ENCODE measurements around the gene DIO1.
A peak's percentile ranks its signal among the peaks of the same experiment; 100 is the strongest.

The DIO1 gene

DNA sequence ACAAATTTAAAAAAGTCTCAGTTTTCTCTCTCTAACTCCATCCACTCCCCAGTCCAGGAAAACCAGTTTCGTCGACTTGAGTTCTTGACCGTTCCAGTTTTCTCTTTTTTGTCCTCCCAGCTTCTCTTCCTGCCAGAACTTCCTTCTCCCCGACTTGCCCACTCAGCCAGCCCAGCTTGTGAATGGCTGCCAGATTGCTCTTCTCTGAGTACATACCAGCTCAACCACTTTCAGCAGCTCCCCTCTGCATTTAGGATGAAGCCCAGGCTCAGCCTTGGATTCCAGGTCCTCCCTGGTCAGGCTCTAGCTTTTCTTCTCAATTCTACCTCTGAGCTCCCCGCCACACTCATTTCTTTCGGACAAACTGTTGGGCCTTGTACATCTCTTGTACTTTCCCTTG is 1.4 kb downstream of the DIO1 start:
- DNase-seq = no peak

DNA sequence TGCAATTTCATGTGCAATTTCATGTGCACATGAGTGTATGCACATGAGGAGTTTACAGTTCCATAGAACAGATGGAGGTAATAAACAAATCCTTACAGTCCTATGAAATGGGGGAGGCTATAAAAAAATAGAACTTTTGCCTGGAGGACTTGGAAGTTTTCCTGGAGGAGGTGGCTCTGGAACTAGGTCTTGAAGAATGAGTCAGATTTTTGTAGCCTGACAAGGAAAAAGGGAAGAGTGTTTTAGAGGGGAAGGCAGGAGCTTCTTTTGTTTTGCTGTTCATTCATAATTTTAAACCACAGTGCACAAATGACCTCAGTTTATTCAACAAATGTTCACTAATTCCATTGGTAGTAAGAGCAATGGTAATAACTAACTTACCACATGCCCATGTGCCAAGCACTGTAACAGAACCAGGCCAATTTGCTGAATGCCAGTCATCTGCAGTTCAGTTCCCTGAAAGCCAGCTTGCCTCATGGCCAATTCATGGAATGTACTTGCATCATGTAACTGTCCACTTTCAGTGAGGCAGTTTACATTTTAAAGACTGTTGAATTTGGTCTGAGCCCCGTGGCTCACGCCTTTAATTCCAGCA is 2.7 kb downstream of the DIO1 start:
- peak; percentile 81 for DNase-seq

DNA sequence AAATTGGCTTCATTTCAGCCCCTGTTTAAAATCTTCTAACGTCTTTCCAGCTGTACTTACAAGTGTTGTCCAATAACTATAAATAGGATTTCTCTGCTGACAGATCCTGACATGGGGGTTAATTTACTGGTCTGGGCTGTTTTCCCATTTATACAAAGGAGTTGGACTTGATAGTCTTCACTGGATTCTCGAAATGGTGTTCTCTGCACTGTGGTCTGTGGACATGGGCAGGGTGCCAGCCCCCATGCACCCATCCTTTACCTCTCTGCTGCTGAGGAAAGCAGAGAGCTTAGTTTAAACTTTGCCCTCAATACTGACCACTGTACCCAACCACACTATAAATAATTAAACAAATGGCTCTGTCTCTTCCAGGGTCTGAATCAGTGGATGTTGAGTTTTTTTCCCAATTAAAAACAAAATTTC is 5.2 kb downstream of the DIO1 start:
- DNase-seq = peak; percentile 49

DNA sequence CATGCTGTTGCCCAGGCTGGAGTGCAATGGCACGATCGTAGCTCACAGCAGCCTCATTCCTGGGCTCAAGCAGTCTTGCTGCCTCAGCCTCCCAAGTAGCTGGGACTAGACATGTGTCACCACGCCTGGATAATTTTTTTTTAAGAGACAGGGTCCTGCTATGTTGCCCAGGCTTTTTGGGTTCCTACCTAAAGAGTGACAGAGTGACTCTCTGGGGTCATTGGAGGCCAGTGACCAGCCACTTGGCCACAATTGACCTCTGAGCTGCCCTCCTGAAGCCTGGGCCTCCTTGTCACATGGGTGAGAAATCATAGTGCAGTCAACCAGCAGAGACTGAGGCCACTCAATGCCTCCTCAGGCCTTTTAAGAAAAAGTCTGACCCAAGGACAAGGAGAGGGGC is 5.7 kb downstream of the DIO1 start:
- DNase-seq = no peak

DNA sequence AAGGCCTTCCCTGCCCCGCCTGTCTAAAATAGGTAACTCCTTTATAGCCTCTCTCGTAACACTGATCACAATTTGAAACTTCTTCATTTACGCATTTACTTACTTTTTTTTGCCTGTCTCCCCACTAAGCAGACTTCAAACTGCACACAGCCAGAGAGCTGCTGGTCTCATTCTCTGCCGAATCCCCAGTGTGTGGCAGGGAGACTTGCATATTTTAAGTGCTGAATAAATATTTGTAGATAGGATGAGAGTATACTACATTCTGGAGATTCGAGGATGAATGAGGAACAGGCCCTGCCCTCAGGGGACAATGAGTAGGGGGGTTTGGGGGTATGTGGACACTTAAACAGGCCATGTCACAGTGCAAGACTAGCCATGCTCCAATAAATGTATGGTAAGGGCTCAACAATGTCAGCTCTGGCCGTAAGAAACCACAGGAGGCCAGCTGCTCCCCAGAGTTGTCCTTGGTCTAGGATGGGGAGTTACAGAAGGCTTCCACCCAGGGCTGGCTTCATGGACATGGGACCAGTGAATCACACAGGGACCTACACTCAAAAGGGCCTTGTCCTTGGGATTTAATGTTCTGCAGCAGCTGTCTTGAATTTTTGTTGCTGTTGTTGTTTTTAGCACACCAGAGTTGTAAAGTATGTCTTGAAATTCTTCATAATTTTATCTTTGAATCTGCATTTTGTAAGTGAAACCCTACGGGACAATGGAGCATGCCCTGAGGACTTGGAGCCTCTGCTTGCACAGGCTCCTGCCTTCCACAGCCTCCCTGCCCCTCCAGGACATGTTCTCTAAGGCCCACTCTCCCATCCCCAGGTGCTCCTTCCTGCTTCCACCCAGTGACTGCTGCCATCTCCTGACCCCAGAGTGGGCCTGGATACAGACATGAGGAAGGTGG is 8.5 kb downstream of the DIO1 start:
- no peak for DNase-seq

DNA sequence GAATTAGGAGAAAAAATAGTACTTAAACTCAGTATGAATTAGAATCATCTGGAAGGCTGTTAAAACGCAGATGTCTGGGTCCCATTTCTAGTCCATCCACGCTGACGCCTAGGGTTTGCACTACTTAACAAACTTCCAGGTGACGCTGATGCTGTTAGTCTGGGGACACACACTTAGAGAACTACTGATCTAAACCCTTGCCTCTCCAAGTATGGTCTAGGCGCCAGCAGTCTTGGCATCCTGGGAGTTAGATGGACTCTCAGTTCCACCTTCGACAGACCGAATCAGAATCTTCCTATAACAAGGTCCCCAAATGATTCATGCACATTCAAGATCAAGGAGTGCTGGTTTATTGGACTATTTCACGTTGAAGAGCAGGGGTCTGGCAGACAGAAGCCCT is 11.5 kb downstream of the DIO1 start:
- no peak for DNase-seq

DNA sequence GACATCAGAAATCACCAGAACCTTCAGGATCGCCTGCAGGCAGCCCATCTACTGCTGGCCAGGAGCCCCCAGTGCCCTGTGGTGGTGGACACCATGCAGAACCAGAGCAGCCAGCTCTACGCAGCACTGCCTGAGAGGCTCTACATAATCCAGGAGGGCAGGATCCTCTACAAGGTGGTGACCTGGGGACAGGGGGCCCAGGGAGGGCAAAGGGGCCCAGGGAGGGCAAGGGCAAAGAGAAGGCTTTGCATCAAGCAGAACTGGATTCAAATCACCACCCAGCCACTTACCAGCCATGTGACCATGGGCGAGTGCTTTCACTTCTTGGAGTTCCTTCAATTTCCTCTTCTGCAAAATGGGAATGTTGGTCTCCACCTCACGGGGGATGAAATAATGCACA is 12.1 kb downstream of the DIO1 start:
- DNase-seq = no peak

DNA sequence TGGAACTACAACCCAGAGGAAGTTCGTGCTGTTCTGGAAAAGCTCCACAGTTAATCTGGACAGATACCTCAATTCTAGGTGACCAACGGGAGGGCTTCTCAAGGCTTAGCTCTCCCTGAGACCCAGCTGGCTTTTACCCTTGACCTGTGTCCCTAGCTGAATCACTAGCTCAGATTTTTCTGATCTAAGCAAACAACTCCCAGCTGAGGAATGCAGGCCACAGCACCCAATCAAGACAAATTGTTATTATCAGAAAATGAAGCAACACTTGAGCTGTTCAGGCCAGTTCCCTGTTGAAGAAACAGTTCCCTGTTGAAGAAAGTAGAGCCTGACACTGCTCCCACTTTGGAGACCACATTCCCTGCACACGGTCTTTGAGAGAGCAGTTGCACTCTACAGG is 16.0 kb downstream of the DIO1 start:
- no peak for DNase-seq

DNA sequence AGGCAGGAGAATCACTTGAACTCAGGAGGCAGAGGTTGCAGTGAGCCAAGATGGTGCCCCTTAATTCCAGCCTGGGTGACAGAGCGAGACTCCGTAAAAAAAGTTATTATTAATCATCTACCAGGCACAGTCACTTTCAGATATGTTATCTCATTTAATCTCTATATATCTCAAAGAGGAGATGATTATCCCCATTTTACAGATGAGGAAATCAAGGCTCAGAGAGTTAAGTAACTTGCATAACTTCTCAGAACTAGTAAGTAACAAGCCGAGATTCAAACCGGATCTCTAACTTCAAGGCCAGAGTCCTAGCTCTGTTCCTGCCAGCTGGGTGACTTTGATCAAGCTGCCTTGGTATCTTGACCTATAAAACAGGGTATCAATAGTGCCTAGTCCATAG is 17.5 kb downstream of the DIO1 start:
- DNase-seq = no peak

DNA sequence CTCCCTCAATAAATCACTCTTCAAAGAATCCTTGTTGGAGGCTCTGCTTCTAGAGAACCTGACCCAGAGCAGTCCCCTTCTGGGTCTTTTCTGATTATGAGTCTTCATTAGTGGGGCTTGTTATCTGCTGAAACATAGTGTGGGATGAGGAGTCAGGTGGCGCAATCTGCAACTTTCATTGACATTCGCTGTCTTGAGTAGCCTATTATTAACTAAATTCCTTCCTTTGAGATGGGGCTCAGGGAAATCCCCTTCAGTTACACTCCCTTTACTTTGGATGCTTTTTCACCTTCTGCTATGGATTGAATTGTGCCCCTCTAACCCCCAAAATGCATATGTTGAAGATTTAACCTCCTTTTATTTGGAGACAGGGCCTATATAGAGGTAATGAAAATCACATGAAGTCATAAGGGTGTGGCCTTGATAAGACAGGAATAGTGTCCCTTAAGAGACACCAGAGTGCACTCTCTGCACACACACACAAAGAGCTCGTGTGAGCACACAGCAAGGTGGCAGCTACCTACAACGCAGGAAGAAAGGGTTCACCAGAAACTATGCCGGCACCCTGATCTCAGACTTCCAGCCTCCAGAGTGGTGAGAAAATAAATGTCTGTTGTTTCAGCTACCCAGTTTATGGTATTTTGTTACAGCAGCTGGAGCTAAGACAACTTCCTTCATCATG is 19.5 kb downstream of the DIO1 start:
- DNase-seq = no peak

DNA sequence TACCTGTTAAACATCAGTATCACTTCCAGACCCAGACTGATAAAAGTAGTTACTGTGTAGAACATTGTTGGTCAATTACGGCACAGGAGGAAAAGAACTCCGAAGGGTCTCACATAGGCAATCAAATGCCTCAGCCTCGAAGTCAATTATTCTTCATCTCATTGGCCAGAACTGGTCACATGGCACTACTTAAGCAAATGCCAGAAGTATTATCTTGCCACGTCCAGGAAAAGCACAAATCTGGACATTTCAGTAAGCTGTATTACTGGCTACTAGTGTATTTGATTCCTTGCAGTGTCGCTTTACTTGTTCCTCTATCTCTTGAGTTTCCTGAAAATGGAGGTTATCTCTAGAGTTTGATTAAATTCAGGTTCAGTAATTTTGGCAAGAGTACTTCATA is 24.4 kb downstream of the DIO1 start:
- no peak for DNase-seq

DNA sequence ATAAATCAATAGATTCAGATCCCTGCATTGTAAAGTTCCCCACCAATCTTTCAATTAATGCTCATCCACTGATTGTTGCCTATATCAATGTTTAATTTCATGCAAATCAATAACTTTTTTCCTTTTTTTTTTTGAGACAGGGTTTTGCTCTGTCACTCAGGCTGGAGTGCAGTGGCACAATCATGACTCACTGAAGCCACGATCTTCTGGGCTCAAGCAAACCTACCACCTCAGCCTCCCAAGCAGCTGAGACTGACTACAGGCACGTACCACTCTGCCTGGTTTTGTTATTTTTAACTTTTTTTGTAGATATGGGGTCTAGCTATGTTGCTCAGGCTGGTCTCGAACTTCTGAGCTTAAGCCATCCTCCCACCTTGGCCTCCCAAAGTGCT is 25.7 kb downstream of the DIO1 start:
- peak; percentile 23 for DNase-seq

DNA sequence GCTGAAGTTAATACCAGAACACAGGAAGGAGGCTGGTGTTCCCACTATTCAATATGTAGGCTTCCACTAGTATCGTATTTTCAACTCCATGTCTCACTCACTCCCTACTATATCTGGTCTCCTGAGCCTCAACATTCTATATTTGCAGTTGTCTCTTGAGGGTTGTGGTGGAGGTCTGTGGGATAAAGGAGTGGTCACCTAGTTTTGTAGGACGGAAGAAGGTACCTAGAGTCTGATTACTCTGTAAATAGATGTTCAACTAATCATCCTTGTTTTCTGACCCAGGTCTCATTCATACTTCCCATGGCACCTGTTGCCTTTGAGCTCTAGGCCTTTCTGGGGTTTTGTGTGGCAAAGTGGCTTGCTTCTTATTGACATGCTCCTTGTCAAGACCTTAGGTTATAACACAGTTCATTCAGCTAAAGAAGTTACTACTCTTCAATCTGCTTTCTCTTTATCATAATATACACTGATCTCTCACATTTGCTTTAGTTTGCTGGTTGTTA is 33.4 kb downstream of the DIO1 start:
- no peak for DNase-seq

DNA sequence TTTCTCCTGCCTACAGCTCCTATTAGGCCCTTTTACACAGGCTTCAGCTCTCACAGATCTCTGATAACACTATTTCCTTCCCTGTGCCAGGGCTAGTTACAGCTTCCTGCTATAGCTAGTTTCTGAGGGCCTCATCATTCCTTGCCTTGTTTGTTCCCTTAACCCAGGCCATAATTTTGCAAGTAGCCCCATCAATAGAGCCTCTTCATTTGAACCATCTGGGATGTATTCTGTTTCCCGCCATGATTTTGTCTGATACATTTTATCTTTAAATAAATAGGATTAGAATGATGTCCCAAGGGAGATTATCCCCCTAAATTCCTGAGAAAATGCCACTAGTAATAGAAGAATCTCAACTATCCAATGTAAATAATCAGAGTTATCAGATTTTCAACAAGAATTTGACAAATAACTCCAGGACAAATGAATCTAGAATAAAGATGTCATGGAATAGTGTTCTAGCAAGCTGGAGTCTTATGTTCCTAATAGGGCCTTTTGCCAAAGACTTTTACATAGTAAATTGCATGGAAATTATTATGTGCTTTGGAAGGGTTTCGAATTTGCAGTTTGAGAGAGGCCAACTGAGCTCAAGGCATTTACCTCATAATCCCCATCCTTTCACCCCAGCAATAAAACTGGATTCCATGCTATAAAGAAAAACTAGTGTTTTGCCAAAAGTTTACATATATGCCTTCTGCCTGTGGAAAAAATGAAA is 35.4 kb downstream of the DIO1 start:
- peak; percentile 62 for DNase-seq

DNA sequence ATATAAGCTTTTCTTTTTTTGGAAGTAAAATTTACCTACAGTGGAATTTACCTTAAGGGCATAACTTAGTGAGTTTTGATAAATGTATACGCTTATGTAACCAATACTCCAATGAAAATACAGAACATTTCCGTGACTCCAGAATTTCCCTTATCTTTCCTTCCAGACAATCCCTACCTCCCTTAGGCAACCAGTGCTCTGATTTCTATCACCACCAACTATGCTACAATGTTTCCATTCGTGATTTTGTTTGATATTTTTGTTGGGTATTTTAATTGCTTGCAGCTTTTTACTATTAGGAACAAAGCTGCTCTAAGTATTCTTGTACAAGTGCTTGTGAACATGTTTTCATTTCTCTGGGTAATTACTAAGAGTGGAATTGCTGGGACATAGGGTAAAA is 36.9 kb downstream of the DIO1 start:
- DNase-seq = no peak

DNA sequence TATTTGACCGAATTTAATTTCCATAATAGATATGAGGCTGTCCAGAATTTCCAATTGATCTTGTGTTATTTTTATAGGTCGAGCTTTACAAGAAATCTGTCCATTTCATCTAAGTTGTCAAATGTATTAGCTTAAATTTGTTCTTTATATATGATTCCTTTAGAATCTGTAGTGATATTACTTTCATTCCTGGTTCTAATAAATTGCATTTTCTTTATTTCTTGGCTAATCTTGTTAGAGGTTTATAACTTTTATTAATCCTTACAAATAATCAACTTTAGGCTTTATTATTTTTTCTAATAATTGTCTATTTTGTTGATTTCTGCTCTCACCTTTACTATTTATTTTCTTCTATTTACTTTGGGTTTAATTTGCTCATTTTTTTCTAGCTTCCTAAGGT is 37.5 kb downstream of the DIO1 start:
- no peak for DNase-seq

DNA sequence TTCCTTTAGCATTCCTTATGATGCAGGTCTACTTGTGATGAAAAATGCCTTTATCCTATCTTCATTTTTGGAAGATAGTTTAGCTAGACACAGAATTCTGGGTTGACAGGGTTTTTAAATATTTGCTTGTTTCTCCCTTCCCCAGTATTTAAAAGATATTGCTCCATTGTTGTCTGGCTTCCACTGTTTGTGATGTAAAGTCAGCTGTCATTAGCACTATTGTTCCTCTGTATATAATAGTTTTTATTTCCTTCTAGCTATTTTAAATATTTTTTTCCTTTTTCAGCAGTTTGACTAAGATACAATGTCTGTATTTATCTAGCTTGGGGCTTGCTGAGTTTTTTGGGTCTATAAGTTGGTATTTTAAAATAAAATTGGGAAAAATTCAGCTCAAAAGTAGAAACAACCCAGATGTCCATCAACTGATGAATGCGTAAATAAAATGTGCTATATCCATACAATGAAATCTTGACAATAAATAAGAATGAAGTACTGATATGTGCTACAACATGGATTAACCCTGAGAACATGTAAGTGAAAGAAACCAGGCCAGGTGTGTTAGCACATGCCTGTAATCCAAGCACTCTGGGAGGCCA is 40.3 kb downstream of the DIO1 start:
- DNase-seq = no peak

DNA sequence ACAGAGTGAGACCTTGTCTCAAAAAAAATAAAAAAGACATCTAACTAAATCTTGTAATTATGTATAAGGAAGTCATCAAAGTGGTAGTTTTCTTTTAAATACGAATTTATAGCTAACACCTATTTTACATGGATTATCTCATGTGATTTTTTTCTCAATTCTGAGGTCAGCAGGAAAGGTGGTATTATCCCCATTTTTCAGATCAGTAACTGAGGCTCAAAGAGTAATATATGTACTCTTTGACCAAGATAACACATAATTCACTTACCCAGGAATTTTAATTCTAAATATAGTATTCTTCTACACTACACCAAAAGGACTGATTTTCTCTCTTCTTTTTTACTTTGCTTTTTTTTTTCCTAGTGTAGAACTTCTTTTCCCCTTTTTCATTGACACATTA is 42.4 kb downstream of the DIO1 start:
- no peak for DNase-seq

DNA sequence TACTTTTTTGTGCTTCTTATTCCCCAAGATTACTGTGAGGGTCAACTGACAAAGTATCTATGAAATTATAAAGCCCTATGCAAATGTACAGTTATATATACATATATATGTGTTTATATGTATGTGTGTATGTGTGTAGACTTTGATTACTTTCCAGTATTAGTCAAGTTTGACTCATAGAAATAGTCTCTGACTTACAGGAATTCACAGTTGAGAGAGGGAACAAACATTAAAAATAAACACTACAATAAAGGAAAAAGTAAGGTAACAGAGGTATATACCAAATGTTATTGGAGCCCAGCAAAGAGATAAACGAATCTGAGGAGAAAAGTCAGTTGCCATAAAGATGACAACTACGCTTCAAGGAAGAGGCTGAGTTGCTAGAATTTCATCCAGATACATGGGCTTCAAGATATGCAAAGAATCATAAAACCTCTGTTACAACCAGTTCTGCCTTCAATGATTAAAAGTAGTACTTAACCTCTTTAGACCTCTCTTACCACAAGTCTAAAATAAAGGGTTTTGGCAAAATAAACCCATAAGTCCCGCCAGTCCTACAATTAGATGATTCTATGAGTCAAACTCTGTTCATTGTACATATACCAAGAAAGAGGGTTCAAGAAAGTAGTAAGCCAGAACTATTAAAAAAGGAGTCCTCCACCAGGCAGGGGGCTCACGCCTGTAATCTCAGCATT is 44.3 kb downstream of the DIO1 start:
- DNase-seq = no peak

DNA sequence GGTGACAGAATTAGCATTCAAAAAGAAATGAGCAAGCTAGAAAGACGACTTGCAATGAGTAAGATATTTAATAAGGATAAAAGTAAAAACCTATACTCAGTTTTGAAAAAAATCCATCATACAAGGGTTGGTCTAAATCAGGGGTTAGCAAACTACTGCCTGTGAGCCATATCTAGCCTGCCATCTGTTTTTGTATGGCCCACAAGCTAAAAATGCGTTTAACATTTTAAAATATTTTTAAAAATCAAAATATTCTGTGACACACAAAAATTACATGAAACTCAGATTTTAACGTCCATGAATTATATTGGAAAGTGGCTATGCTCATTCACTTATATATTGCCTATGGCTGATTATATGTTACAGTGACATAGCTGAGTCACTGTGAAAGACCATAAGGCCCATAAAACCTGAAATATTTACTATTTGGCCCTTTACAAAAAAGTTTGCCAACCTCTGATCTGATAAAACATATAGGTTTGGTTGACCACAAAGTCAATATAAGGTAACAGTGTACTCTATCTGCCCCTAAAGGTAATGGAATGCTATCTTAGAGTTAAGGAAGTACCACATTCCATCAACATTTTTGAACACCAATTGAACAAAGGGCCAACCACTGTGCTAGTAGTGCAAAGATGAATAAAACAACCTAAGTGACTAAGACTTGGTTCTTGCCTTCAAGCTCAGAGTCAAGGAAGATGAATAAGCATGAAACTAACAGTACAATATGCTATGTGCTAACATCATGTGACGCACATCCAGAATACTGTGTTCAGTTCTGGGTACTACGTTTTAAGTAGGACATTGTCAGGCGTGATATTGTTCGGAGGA is 48.4 kb downstream of the DIO1 start:
- DNase-seq = no peak

DNA sequence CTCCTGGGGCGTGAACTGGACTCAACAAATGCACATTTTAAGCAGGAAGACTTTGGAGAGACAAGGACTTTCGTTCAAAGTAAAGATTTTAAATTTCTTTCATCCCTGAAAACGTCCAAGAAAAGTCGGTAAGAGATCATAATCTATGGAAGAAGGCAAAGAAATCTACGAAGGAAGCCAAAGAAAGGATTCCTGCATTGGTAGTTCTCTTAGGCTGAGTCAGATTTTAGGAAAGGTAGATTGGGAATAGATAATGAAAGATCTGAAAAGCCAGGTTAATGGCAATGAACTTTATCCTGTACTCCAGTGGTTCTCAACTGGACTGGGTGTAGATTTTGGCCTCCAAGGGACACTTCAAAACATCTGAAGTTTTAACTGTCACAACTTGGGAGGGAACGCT is 49.1 kb downstream of the DIO1 start:
- no peak for DNase-seq
